Stimulated activated effector memory CD8-positive, alpha-beta T cell treated with anti-CD3 and anti-CD28 coated beads, Interleukin-12 subunit alpha, Interleukin-12 subunit beta, amount 100 ng/mL, for 72 hours (primary cell): ENCODE results near the gene SOX6.

Source experiments
- ATAC-seq: fragments of 150-1000 bp; cut with Tn5 transposase; 2 replicates; pipeline ENCODE4 v1.10.0; 2021
- DNase-seq, 2 donors: peaks; one replicate each; pipeline ENCODE4 v3.0.0; 2021 to 2022; ENCODE audit warnings: low spot score in 2 of 2
- H3K27ac Mint-ChIP-seq: one replicate; pipeline ENCODE4 v1.8.0; 2022; ENCODE audit warnings: mild to moderate bottlenecking, mixed read lengths
- H3K36me3 Mint-ChIP-seq: one replicate; pipeline ENCODE4 v1.8.0; 2022; ENCODE audit warnings: mild to moderate bottlenecking, mixed read lengths
- H3K4me1 Mint-ChIP-seq: one replicate; pipeline ENCODE4 v1.8.0; 2022; ENCODE audit warnings: mixed read lengths
- H3K4me3 Mint-ChIP-seq: one replicate; pipeline ENCODE4 v1.8.0; 2022; ENCODE audit warnings: mild to moderate bottlenecking, mixed read lengths
- H3K9me3 Mint-ChIP-seq: one replicate; pipeline ENCODE4 v1.8.0; 2022; ENCODE audit warnings: mixed read lengths

Gene SOX6

DNA sequence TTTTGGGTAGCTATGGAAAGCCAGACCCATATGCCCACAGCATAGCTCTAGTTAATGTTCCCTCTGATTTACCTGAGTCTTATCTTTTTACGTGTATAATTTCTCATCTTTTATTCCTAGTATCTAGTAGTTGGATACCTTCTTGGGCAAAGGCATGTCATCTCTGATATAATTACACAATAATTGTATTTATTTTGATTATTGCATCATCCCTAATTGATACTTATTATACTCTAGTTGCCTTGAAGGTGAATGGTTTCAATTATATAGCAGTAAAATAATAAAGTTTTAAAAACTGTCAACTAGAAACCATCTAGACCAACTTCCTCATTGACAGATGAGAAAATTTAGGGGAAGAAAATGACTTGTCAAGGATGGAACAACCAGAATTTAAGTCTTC, 347.3 kb downstream of the SOX6 start:
- no peaks in the 10 kb centered on the region for H3K4me1 Mint-ChIP-seq
- no peak overlapping the region for H3K4me3 Mint-ChIP-seq
- H3K36me3 Mint-ChIP-seq = no peaks in the 10 kb centered on the region
- ATAC-seq (no peak), DNase-seq (no peak)
- no peak overlapping the region for H3K27ac Mint-ChIP-seq
- peaks cover 6% of the 10 kb centered on the region for H3K9me3 Mint-ChIP-seq

DNA sequence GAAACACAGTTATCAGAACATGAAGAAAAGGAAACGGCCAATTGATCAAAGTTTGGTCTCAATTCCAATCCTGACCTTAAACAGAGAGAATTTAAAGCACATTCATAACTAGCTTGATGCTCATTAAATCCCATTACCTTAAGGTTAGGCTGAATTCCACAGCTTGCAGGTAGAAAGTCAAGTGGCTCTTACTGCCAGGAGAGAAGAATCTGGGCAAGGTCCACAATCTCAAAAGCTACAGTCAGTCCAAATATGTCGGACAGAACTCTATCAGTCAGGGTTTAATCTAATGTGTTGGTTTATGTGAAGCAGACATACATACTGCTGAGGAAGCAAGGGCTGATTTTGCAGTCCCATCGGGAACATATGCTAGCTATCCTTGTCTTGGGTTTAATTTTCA, 348.8 kb downstream of the SOX6 start:
- no peaks in the 10 kb centered on the region for H3K4me1 Mint-ChIP-seq
- no peak overlapping the region for H3K27ac Mint-ChIP-seq
- H3K9me3 Mint-ChIP-seq = peaks cover 4% of the 10 kb centered on the region
- DNase-seq = no peak
- H3K36me3 Mint-ChIP-seq = no peaks in the 10 kb centered on the region
- no peak overlapping the region for H3K4me3 Mint-ChIP-seq
- no peak for ATAC-seq

DNA sequence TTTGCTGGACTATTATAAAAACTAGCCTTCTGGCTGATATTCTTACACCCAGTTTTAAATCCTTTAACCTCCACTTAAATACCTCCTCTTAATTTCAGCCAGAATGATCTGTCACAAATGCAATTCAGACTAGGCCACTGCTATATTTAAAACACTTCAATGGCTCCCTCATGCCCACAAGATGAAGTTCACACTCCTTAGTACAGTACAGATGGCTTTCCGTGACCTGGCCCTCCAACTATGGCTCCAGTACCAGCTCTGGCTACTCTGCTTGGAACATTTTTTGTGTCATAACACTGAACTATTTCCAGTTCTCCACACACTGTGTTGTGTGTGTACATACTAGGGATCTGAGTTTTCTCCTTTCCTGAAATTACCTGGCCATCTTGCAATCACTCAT, 353.4 kb downstream of the SOX6 start:
- peaks cover 6% of the 10 kb centered on the region for H3K9me3 Mint-ChIP-seq
- H3K4me3 Mint-ChIP-seq = no peak overlapping the region
- DNase-seq (no peak), ATAC-seq (no peak)
- no peaks in the 10 kb centered on the region for H3K4me1 Mint-ChIP-seq
- no peak overlapping the region for H3K27ac Mint-ChIP-seq
- H3K36me3 Mint-ChIP-seq = no peaks in the 10 kb centered on the region

DNA sequence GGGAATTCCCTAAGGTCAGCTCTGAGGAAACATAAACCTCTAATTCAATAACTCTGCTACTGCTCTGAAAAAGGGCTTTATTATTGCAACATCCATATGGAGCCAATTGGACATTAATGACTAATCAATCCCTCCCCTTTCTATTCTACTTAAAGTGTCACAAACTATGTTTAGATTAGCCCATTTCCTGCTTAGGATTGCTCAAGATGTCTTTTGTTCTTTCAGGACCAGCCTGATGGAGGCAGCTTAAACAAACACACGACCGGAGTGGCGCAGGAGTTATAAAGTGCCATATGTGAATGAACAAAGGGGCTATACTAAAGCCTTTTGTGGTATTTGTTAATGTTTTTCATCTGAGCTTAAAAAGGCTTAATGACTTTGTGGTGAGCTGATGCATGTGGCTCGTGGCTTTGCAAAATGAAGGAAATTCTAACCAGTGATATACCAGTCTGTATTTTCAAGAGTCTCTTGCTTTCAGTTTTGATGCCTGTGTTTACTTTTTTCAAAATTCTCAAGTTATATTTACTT, 354.4 kb downstream of the SOX6 start:
- H3K4me3 Mint-ChIP-seq = no peak overlapping the region
- H3K36me3 Mint-ChIP-seq = no peaks in the 10 kb centered on the region
- H3K27ac Mint-ChIP-seq = no peak overlapping the region
- H3K9me3 Mint-ChIP-seq = peaks cover 6% of the 10 kb centered on the region
- no peaks in the 10 kb centered on the region for H3K4me1 Mint-ChIP-seq
- DNase-seq (no peak), ATAC-seq (no peak)

DNA sequence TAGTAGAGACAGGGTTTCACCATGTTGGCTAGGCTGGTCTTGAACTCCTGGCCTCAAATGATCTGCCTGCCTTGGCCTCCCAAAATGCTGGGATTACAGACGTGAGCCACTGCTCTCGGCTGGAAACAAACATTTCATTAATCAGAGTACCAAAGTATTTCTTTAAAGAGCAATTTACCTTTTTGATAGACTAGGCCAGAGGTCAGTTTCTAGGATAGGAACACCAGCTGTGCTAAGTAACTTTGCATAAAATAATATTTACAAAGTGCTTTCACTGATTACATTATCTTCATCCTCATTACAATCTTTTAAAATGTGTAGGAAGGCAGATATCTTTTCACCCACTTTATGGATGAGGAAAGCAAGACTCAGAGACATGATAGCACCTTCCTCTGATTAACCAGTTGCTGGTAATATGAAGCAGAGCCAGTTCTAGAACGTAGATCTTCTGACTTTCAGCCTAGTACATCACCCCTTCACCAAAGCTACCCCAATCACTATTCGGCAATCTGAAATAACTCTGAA, 355.2 kb downstream of the SOX6 start:
- Mint-ChIP-seq H3K4me1 (no peaks in the 10 kb centered on the region), H3K27ac (no peak overlapping the region), H3K9me3 (peaks cover 6% of the 10 kb centered on the region), H3K4me3 (no peak overlapping the region), H3K36me3 (no peaks in the 10 kb centered on the region)
- DNase-seq (no peak), ATAC-seq (no peak)

DNA sequence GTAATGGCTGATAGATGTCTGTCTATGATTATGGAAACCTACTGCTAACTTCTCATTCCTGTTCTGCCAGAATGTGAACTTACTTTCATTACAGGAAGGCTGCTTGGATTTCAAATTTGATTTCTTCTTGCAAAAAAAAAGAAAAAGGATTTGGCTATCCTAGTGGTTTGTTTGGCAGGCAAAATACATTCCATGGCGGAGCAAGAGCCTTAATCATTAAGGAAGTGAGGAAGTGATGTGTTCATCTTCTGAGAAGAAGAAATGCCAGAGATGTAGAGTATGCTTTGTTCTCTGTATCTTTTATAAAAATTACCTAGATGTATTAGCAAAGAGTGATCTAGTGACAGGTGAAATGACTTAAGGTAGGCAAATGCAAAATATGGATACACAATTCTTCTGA, 356.3 kb downstream of the SOX6 start:
- no peak overlapping the region for H3K27ac Mint-ChIP-seq
- DNase-seq (no peak), ATAC-seq (no peak)
- no peaks in the 10 kb centered on the region for H3K36me3 Mint-ChIP-seq
- no peaks in the 10 kb centered on the region for H3K4me1 Mint-ChIP-seq
- H3K4me3 Mint-ChIP-seq = no peak overlapping the region
- peaks cover 4% of the 10 kb centered on the region for H3K9me3 Mint-ChIP-seq

DNA sequence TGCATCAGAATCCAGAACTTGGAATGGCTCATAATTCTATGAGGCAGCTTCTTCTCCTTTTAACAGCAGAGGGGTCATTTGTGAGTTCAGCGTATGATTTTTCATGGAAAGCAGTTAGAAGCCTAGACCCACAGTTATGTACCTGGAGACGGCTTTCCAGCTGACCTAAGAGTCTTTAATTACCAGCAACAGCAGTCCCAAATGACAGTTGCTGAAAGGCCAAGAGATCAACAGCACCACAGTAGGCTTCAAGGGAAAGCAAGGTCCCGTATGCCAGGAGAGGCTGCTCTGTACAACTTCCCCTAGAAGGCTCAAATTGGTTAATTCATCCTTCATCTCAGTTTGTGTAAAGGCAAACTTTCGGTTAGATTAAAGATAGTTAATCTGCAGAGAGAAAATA, 363.0 kb downstream of the SOX6 start:
- Mint-ChIP-seq H3K4me1 (no peaks in the 10 kb centered on the region), H3K27ac (no peak overlapping the region), H3K9me3 (peaks cover 3% of the 10 kb centered on the region), H3K36me3 (no peaks in the 10 kb centered on the region), H3K4me3 (no peak overlapping the region)
- no peak for DNase-seq
- ATAC-seq = no peak

DNA sequence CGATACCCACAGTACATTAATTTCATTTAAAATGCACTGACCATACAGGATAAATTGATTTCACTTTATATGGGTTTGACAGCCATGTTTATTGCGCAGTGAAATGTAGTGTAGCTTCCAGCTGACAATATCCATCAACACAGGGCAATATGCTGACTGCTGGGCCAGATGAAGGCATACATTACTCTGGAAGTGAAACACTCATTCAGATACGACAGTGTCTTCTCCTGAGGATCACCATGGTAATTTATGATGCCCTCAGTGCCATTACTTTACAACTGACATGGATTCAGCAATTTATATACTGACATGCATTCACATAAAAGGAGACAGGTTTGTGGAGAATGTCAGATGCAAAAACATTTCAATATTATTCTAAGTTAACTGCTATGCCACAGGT, 365.1 kb downstream of the SOX6 start:
- Mint-ChIP-seq H3K36me3 (no peaks in the 10 kb centered on the region), H3K4me1 (no peaks in the 10 kb centered on the region), H3K27ac (no peak overlapping the region), H3K4me3 (no peak overlapping the region), H3K9me3 (peaks cover 3% of the 10 kb centered on the region)
- no peak for DNase-seq
- ATAC-seq = no peak

DNA sequence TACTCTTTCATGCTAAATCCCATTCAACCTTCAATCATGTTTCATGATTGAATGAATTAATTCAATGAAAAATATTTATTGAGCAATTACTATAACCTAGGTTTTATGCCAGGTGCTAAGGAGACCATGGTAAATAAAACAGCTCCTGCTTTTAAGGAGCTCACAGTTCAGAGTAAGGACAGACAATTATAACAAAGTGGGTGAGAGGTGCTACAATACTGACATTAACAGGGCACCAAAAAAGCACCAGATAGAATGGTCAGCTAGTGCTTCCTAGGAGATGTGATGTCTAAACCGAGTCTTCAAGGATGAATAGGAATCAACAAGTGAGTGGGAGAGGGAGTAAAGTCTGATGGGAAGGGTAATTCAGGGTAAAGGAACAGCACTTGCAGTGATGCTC, 366.7 kb downstream of the SOX6 start:
- H3K4me1 Mint-ChIP-seq = no peaks in the 10 kb centered on the region
- H3K4me3 Mint-ChIP-seq = no peak overlapping the region
- no peaks in the 10 kb centered on the region for H3K36me3 Mint-ChIP-seq
- H3K9me3 Mint-ChIP-seq = peaks cover 7% of the 10 kb centered on the region
- no peak overlapping the region for H3K27ac Mint-ChIP-seq
- ATAC-seq (no peak), DNase-seq (no peak)

DNA sequence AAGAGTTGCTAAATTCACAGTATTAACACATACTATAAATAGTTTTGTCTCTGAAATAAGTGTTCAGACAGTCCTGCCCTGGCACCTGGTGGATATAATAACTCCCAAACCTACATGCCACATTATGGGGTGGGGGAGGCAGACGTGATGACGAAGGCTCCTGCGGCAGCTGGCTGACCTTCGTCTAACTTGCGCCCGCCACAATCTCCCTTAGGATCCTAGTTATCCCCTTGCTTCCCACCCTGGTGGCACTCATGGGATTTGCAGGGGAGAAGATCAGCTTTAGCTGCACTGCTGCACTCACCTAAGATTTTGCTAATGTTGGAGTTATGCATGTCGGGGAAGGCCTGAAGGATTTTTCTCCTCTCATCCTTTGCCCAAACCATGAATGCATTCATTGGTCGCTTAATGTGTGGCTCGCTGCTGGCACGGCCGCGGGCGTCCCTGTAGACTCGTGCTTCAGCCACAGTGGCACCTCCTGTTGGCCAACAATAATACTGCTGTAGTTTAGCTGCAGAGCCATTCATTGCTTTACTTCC, 367.6 kb downstream of the SOX6 start:
- Mint-ChIP-seq H3K27ac (no peak overlapping the region), H3K36me3 (no peaks in the 10 kb centered on the region), H3K4me1 (no peaks in the 10 kb centered on the region), H3K4me3 (no peak overlapping the region), H3K9me3 (peaks cover 7% of the 10 kb centered on the region)
- ATAC-seq = no peak
- no peak for DNase-seq

DNA sequence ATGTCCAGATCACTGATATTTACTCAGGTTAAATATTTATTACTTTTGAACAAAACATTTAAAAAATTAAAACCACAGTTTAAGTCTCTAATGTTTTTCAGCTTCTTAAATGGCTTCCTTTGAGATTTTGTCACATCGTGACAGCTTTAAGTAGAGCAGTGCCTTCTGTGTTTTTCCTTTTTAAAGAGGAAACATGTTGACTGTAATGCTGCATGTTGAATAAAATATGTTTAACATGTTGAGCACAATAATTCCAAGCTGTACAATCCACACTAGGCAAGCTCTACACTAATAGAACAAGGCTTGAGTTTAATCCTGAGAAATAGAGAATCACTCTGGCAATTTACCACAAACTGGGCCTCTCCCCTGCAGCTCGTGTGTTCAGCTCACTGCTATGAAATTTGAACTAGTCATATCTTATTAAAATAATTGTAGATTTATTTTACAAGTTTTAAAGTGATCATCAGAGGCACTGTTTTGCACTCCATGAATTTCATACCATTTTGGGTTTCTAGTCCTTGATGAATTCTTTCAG, 368.3 kb downstream of the SOX6 start:
- no peak for DNase-seq
- Mint-ChIP-seq H3K4me3 (no peak overlapping the region), H3K4me1 (no peaks in the 10 kb centered on the region), H3K27ac (no peak overlapping the region), H3K9me3 (peaks cover 7% of the 10 kb centered on the region), H3K36me3 (no peaks in the 10 kb centered on the region)
- ATAC-seq = no peak

DNA sequence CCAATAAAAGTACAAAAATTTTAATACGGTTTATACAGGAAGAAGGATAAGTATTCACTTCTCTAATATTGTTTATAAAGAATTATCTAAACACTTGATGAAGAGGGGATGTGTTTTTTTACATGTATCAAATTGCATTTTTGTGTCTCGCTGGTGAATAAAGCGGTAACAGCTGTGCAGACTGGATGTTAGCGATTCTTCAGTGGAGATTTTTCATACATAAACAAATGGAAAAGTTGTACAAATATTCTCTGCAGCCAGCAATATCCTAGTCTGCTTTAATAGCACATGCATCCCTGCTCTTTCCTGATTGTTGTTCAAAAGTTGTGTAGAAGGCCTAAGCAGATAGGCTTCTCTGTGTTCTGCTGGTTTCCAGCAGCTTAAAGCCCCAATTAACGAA, 369.3 kb downstream of the SOX6 start:
- H3K9me3 Mint-ChIP-seq = peaks cover 7% of the 10 kb centered on the region
- H3K27ac Mint-ChIP-seq = no peak overlapping the region
- no peak overlapping the region for H3K4me3 Mint-ChIP-seq
- ATAC-seq (no peak), DNase-seq (no peak)
- H3K36me3 Mint-ChIP-seq = no peaks in the 10 kb centered on the region
- H3K4me1 Mint-ChIP-seq = no peaks in the 10 kb centered on the region

DNA sequence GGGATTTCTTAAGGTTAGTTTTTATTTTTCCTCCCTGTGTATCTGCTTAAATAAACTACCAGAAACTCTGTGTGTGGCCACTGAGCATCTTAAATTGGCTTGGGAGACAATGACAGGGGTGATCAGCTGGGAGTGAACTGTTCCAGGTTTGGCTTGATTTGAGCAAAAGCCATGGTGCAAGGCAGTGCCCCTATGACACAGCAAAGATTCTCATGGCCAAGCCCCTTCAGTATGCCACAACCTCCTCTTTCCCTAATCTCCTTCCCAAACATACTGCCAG, 370.5 kb downstream of the SOX6 start:
- Mint-ChIP-seq H3K27ac (no peak overlapping the region), H3K4me3 (no peak overlapping the region), H3K9me3 (peaks cover 4% of the 10 kb centered on the region), H3K4me1 (no peaks in the 10 kb centered on the region), H3K36me3 (no peaks in the 10 kb centered on the region)
- no peak for DNase-seq
- ATAC-seq = no peak

DNA sequence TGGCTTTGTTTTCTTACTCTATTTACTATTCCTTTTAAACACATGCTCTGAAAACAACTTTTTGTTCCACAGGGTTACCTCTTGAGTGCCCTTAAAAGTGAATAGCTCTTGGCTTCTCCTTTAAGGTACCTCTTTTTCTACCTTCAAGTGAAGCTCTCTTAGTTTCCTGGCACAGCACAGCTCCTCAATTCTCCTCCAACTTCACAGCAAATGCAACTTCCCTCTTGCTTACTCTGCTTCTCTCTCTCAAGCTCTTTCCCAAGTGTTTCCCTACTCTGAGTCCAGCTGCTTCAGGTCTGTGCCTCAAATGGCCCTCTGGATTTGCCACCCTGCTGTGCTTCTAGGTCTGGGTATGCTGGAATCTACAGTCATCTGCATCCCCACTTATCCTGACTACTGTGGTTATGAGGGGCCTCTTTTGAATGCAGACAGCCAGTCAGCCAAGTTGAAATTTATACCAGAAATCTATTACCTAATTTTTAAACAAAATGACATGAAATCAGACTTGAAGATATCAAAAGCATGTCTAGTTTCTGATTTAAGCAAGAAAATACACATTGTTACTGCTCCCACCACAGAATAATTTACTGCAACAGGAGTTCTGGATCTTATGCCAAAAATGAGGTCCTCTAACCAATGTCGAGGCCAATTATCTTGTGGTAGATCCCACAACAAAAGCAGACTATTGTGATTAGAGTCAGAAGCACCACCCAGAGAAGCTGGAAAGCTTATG, 371.1 kb downstream of the SOX6 start:
- Mint-ChIP-seq H3K27ac (no peak overlapping the region), H3K36me3 (no peaks in the 10 kb centered on the region), H3K4me3 (no peak overlapping the region), H3K4me1 (no peaks in the 10 kb centered on the region), H3K9me3 (peaks cover 4% of the 10 kb centered on the region)
- DNase-seq (no peak), ATAC-seq (no peak)

DNA sequence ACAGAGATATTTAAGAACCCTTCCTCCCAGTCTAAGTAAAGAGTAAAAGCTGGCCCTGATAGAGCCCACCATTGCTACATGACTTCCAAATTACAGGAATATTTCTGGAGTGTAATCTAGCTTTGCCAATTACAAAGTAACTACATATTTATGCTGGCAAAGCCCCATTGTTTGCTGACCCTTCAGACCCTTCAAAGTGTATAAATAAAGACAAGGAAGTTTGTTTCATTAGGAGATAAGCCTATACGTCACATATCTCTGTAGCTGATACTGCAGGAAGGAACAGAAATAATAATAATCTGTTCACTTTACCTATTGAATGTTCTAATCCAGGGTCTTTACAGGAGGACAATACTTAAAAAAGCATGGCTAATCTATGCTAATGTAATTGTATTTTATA, 375.1 kb downstream of the SOX6 start:
- Mint-ChIP-seq H3K9me3 (peaks cover 4% of the 10 kb centered on the region), H3K27ac (no peak overlapping the region), H3K4me3 (no peak overlapping the region), H3K36me3 (no peaks in the 10 kb centered on the region), H3K4me1 (no peaks in the 10 kb centered on the region)
- DNase-seq (no peak), ATAC-seq (no peak)

DNA sequence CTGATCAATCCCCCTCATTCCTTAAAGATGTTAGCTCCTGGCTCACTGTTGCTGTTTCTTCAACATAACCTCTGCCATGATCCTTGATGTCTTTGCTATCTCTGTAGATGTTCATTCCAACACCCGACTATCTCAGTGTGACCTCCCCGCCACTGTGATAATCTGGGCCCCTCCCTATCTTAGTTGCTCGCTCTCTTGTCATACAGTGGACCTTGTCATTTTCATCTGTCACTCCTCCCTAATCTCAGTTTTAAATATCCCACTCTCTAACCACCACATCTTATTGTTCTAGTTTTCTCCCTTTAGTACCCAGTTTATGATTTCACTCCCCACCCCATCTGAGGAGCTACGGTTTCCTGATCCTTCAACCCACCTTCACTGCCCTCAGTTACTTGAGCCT, 379.2 kb downstream of the SOX6 start:
- Mint-ChIP-seq H3K4me1 (no peaks in the 10 kb centered on the region), H3K36me3 (no peaks in the 10 kb centered on the region), H3K4me3 (no peak overlapping the region), H3K27ac (no peak overlapping the region), H3K9me3 (no peaks in the 10 kb centered on the region)
- DNase-seq (no peak), ATAC-seq (no peak)
